ENCODE data around the gene SOD1. TPM values are rescaled to one million over a fixed set of nuclear protein-coding genes. Genes with fewer than 3 reads are reported as not detected.

Gene SOD1
- total and polyA plus RNA-seq, 4 experiments from 2014 or later, result 178 to 756 (median 397) TPM

- Mint-ChIP-seq H3K36me3 (peaks cover 4 to 16% of the 10 kb centered on the region in 2 donors), H3K9me3 (no peaks in the 10 kb centered on the region), H3K27me3 (no peaks in the 10 kb centered on the region), H3K27ac (no peak overlapping the region), H3K4me1 (peaks cover 0 to 6% (median 5%) of the 10 kb centered on the region in 4 donors), H3K4me3 (no peak overlapping the region)
- H3K36me3 ChIP-seq (ENCODE audit: insufficient read depth, low read length), result peaks cover 7% of the 10 kb centered on the region
- POLR2A ChIA-PET (ENCODE audit: partially characterized antibody), result no interaction called here
- H3K4me3 ChIP-seq (ENCODE audit: low read length in 2 of 2), result no peak overlapping the region
- no peak overlapping the region for H3K27ac ChIP-seq (ENCODE audit: low read depth, low read length)
- H3K27me3 ChIP-seq (ENCODE audit: insufficient read depth, low read length), result no peaks in the 10 kb centered on the region
- H3K4me1 ChIP-seq (ENCODE audit: insufficient read depth, low read length), result no peaks in the 10 kb centered on the region
- intact Hi-C loops (cut with micrococcal nuclease), result no loop called here
- no peak for DNase-seq
- no peaks in the 10 kb centered on the region for H3K9me3 ChIP-seq (ENCODE audit: control insufficient read depth in 1 of 2, low read length in 2 of 2)
- CTCF ChIA-PET (ENCODE audit: partially characterized antibody), result no interaction called here
Measured at GRCh38 chr21:31677047-31677446, 17.6 kb downstream of the SOD1 start.

- ChIA-PET CTCF (ENCODE audit: partially characterized antibody) (no interaction called here), POLR2A (ENCODE audit: partially characterized antibody) (interaction anchor here (0.8 kb wide), 1 partner anchor 18 kb away, joined by 3 read pairs; no protein-coding TSS in a partner anchor)
- Histone ChIP-seq H3K9me3 (ENCODE audit: control insufficient read depth in 1 of 2, low read length in 2 of 2) (no peaks in the 10 kb centered on the region), H3K36me3 (ENCODE audit: insufficient read depth, low read length) (peaks cover 15% of the 10 kb centered on the region), H3K27ac (ENCODE audit: low read depth, low read length) (no peak overlapping the region), H3K4me1 (ENCODE audit: insufficient read depth, low read length) (no peaks in the 10 kb centered on the region), H3K4me3 (ENCODE audit: low read length in 2 of 2) (no peak overlapping the region), H3K27me3 (ENCODE audit: insufficient read depth, low read length) (no peaks in the 10 kb centered on the region)
- peaks cover 0 to 4% (median 1%) of the 10 kb centered on the region in 4 donors for H3K4me1 Mint-ChIP-seq
- peaks cover 14 to 23% of the 10 kb centered on the region in 2 donors for H3K36me3 Mint-ChIP-seq
- no peak overlapping the region for H3K27ac Mint-ChIP-seq
- no peaks in the 10 kb centered on the region for H3K27me3 Mint-ChIP-seq
- no peak for DNase-seq
- intact Hi-C loops (cut with micrococcal nuclease), result no loop called here
- H3K9me3 Mint-ChIP-seq, result no peaks in the 10 kb centered on the region
- no peak overlapping the region for H3K4me3 Mint-ChIP-seq
Measured at GRCh38 chr21:31678478-31678877, 19.0 kb downstream of the SOD1 start.

- no peaks in the 10 kb centered on the region for H3K4me1 ChIP-seq (ENCODE audit: insufficient read depth, low read length)
- H3K4me3 ChIP-seq (ENCODE audit: low read length in 2 of 2), result no peak overlapping the region
- Mint-ChIP-seq H3K4me3 (no peak overlapping the region), H3K27ac (peak overlapping the region in 1 of 7 donors; percentile 8), H3K4me1 (peaks cover 0 to 4% (median under 1%) of the 10 kb centered on the region in 4 donors), H3K36me3 (peaks cover 44 to 60% of the 10 kb centered on the region in 2 donors), H3K9me3 (no peaks in the 10 kb centered on the region), H3K27me3 (no peaks in the 10 kb centered on the region)
- no peak for DNase-seq
- H3K27ac ChIP-seq (ENCODE audit: low read depth, low read length), result no peak overlapping the region
- ChIA-PET CTCF (ENCODE audit: partially characterized antibody) (no interaction called here), POLR2A (ENCODE audit: partially characterized antibody) (no interaction called here)
- no peaks in the 10 kb centered on the region for H3K9me3 ChIP-seq (ENCODE audit: control insufficient read depth in 1 of 2, low read length in 2 of 2)
- intact Hi-C loops (cut with micrococcal nuclease), result no loop called here
- peaks cover 39% of the 10 kb centered on the region for H3K36me3 ChIP-seq (ENCODE audit: insufficient read depth, low read length)
- H3K27me3 ChIP-seq (ENCODE audit: insufficient read depth, low read length), result no peaks in the 10 kb centered on the region
Measured at GRCh38 chr21:31682620-31683019, 23.1 kb downstream of the SOD1 start.

DNA sequence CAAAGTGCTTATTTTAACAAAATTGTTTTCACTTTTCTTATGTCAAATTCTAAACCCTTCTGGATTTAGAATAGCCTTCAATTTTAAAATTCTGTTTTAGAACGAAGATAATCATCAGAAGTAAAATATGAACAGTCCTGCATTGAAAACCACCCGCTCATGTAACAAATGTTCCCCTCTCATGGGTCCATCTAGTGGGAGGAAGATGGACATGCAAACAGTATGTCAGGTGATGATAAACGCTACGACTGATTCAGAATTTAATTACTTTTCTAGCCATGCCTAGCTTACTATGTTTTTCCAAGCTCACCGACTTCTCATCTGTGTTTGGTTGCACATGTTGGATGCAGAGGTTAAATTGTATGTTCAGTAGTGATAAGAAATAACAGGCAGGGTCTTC is 23.5 kb downstream of the SOD1 start:
- H3K27ac ChIP-seq (ENCODE audit: low read depth, low read length), result no peak overlapping the region
- no peaks in the 10 kb centered on the region for H3K27me3 Mint-ChIP-seq
- no peaks in the 10 kb centered on the region for H3K4me1 ChIP-seq (ENCODE audit: insufficient read depth, low read length)
- H3K27ac Mint-ChIP-seq, result no peak overlapping the region
- H3K36me3 ChIP-seq (ENCODE audit: insufficient read depth, low read length), result peaks cover 39% of the 10 kb centered on the region
- H3K4me3 Mint-ChIP-seq, result no peak overlapping the region
- no peak overlapping the region for H3K4me3 ChIP-seq (ENCODE audit: low read length in 2 of 2)
- intact Hi-C loops (cut with micrococcal nuclease), result no loop called here
- DNase-seq, result no peak
- no peaks in the 10 kb centered on the region for H3K27me3 ChIP-seq (ENCODE audit: insufficient read depth, low read length)
- no peaks in the 10 kb centered on the region for H3K9me3 ChIP-seq (ENCODE audit: control insufficient read depth in 1 of 2, low read length in 2 of 2)
- no peaks in the 10 kb centered on the region for H3K9me3 Mint-ChIP-seq
- peaks cover 44 to 61% of the 10 kb centered on the region in 2 donors for H3K36me3 Mint-ChIP-seq
- H3K4me1 Mint-ChIP-seq, result peaks cover 0 to 4% (median under 1%) of the 10 kb centered on the region in 4 donors
- ChIA-PET POLR2A (ENCODE audit: partially characterized antibody) (no interaction called here), CTCF (ENCODE audit: partially characterized antibody) (no interaction called here)

- no peaks in the 10 kb centered on the region for H3K4me1 ChIP-seq (ENCODE audit: insufficient read depth, low read length)
- Mint-ChIP-seq H3K4me1 (peaks cover 0 to 4% (median under 1%) of the 10 kb centered on the region in 4 donors), H3K27me3 (no peaks in the 10 kb centered on the region), H3K9me3 (no peaks in the 10 kb centered on the region), H3K4me3 (no peak overlapping the region), H3K27ac (no peak overlapping the region), H3K36me3 (peaks cover 50 to 69% of the 10 kb centered on the region in 2 donors)
- no peaks in the 10 kb centered on the region for H3K9me3 ChIP-seq (ENCODE audit: control insufficient read depth in 1 of 2, low read length in 2 of 2)
- peaks cover 36% of the 10 kb centered on the region for H3K36me3 ChIP-seq (ENCODE audit: insufficient read depth, low read length)
- H3K4me3 ChIP-seq (ENCODE audit: low read length in 2 of 2), result no peak overlapping the region
- H3K27ac ChIP-seq (ENCODE audit: low read depth, low read length), result no peak overlapping the region
- POLR2A ChIA-PET (ENCODE audit: partially characterized antibody), result no interaction called here
- CTCF ChIA-PET (ENCODE audit: partially characterized antibody), result no interaction called here
- no peaks in the 10 kb centered on the region for H3K27me3 ChIP-seq (ENCODE audit: insufficient read depth, low read length)
- intact Hi-C loops (cut with micrococcal nuclease), result no loop called here
- DNase-seq, result no peak
Measured at GRCh38 chr21:31684918-31685317, 25.4 kb downstream of the SOD1 start.

DNA sequence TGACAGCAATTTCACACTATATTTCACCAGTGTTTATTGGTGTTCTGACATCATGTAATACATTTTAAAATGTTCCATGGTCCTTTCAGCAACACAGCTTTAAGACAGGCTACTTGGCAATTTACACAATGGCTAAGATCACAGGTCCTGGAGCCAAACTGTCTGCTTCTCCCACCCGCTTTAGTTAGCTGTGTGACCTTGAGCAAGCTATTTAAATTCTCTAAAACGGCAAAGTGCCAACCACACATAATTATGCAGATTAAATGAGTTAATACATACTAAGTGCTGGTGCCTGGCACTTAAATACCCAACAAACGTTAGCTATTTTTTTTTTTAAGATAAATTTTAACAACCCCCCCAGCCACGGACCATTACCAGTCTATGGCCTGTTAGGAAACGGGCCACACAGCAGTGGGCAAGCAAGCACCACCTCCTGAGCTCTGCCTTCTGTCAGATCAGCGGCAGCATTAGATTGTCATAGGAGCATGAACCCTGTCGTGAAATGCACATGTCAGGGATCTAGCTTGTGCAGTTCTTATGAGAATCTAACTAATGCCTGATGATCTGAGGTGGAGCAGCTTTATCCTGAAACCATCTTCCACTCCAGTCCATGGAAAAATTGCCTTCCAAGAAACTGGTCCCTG is 26.9 kb downstream of the SOD1 start:
- no peaks in the 10 kb centered on the region for H3K27me3 Mint-ChIP-seq
- H3K4me3 Mint-ChIP-seq, result no peak overlapping the region
- Histone ChIP-seq H3K9me3 (ENCODE audit: control insufficient read depth in 1 of 2, low read length in 2 of 2) (no peaks in the 10 kb centered on the region), H3K4me3 (ENCODE audit: low read length in 2 of 2) (no peak overlapping the region), H3K36me3 (ENCODE audit: insufficient read depth, low read length) (peaks cover 39% of the 10 kb centered on the region), H3K27ac (ENCODE audit: low read depth, low read length) (no peak overlapping the region), H3K4me1 (ENCODE audit: insufficient read depth, low read length) (no peaks in the 10 kb centered on the region), H3K27me3 (ENCODE audit: insufficient read depth, low read length) (no peaks in the 10 kb centered on the region)
- peaks cover 0 to 4% (median 1%) of the 10 kb centered on the region in 4 donors for H3K4me1 Mint-ChIP-seq
- peak overlapping the region in 2 of 7 donors; percentile 29 to 35 for H3K27ac Mint-ChIP-seq
- H3K9me3 Mint-ChIP-seq, result no peaks in the 10 kb centered on the region
- no peak for DNase-seq
- intact Hi-C loops (cut with micrococcal nuclease), result no loop called here
- CTCF ChIA-PET (ENCODE audit: partially characterized antibody), result interaction anchor here (0.9 kb wide), 2 partner anchors 11 to 105 kb away, joined by 3 read pairs; no protein-coding TSS in a partner anchor
- POLR2A ChIA-PET (ENCODE audit: partially characterized antibody), result no interaction called here
- H3K36me3 Mint-ChIP-seq, result peaks cover 61 to 80% of the 10 kb centered on the region in 2 donors

DNA sequence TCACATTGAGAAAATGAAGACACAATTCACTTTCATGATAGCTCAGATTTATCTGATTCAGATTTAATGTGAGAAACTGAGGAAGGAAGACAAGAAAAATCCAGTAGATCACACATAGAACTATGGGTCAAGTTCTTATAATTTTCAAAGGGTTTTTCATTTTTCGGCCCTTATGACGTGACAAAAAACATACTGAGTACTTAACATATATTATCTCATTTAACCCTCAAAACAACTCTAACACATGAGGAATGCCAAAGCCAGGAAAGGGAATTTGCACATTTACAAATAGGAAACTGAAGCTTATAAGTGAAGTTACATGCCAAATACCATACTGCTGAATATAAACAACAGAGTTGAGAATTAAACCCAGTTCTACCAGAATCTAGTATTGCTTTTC is 27.6 kb downstream of the SOD1 start:
- Histone ChIP-seq H3K36me3 (ENCODE audit: insufficient read depth, low read length) (peaks cover 46% of the 10 kb centered on the region), H3K27me3 (ENCODE audit: insufficient read depth, low read length) (no peaks in the 10 kb centered on the region), H3K4me3 (ENCODE audit: low read length in 2 of 2) (no peak overlapping the region), H3K9me3 (ENCODE audit: control insufficient read depth in 1 of 2, low read length in 2 of 2) (no peaks in the 10 kb centered on the region), H3K27ac (ENCODE audit: low read depth, low read length) (no peak overlapping the region), H3K4me1 (ENCODE audit: insufficient read depth, low read length) (no peaks in the 10 kb centered on the region)
- POLR2A ChIA-PET (ENCODE audit: partially characterized antibody), result no interaction called here
- peaks cover 0 to 4% (median 1%) of the 10 kb centered on the region in 4 donors for H3K4me1 Mint-ChIP-seq
- intact Hi-C loops (cut with micrococcal nuclease), result no loop called here
- DNase-seq, result no peak
- CTCF ChIA-PET (ENCODE audit: partially characterized antibody), result interaction anchor here (0.9 to 1.0 kb wide), 2 partner anchors 15 to 106 kb away, joined by 3 read pairs; no protein-coding TSS in a partner anchor
- H3K27me3 Mint-ChIP-seq, result no peaks in the 10 kb centered on the region
- no peak overlapping the region for H3K4me3 Mint-ChIP-seq
- peaks cover 65 to 80% of the 10 kb centered on the region in 2 donors for H3K36me3 Mint-ChIP-seq
- H3K27ac Mint-ChIP-seq, result peak overlapping the region in 1 of 7 donors; percentile 23
- H3K9me3 Mint-ChIP-seq, result no peaks in the 10 kb centered on the region
